ENCODE measurements around the gene HTR4. TPM values are rescaled to one million over a fixed set of nuclear protein-coding genes. Genes with fewer than 3 reads are reported as not detected.

The HTR4 gene
- total RNA-seq, 2 donors from 2014 or later: not detected

GRCh38 chr5:148499452-148499851, 154.9 kb downstream of the HTR4 start:
- intact Hi-C loops (cut with DNase I): no loop called here
- Histone ChIP-seq H3K27ac (no peak overlapping the region), H3K36me3 (replicated peaks in 1 of 2; ENCODE audit: insufficient read depth in 1 of 2, low read depth in 2 of 2) (no peaks in the 10 kb centered on the region), H3K4me1 (no peaks in the 10 kb centered on the region), H3K9me3 (no peaks in the 10 kb centered on the region), H3K27me3 (no peaks in the 10 kb centered on the region), H3K4me3 (no peak overlapping the region)
- WGBS, 2 donors: 75 to 92% methylated on average over 1 of the region's 1 CpG
- no peak for TF ChIP-seq CTCF (IDR thresholded peaks at IDR 0.05)
- no peak for TF ChIP-seq POLR2A (IDR thresholded peaks at IDR 0.05)
- DNase-seq: no peak
- no peak for ATAC-seq

- intact Hi-C loops (cut with DNase I): no loop called here
- Histone ChIP-seq H3K9me3 (no peaks in the 10 kb centered on the region), H3K4me3 (no peak overlapping the region), H3K4me1 (no peaks in the 10 kb centered on the region), H3K36me3 (replicated peaks in 1 of 2; ENCODE audit: insufficient read depth in 1 of 2, low read depth in 2 of 2) (no peaks in the 10 kb centered on the region), H3K27ac (no peak overlapping the region), H3K27me3 (no peaks in the 10 kb centered on the region)
- DNase-seq (no peak), ATAC-seq (no peak)
- TF ChIP-seq CTCF (IDR thresholded peaks at IDR 0.05) (no peak), POLR2A (IDR thresholded peaks at IDR 0.05) (no peak)
- WGBS, 2 donors: 88 to 93% methylated on average over 1 of the region's 1 CpG
Measured at GRCh38 chr5:148497757-148498156, 156.6 kb downstream of the HTR4 start.

- DNase-seq (no peak), ATAC-seq (no peak)
- Histone ChIP-seq H3K27me3 (no peaks in the 10 kb centered on the region), H3K27ac (no peak overlapping the region), H3K4me3 (no peak overlapping the region), H3K9me3 (no peaks in the 10 kb centered on the region), H3K4me1 (no peaks in the 10 kb centered on the region), H3K36me3 (replicated peaks in 1 of 2; ENCODE audit: insufficient read depth in 1 of 2, low read depth in 2 of 2) (no peaks in the 10 kb centered on the region)
- WGBS, 2 donors: 50 to 52% methylated on average over 1 of the region's 1 CpG
- intact Hi-C loops (cut with DNase I): no loop called here
- TF ChIP-seq CTCF (IDR thresholded peaks at IDR 0.05): no peak
- TF ChIP-seq POLR2A (IDR thresholded peaks at IDR 0.05): no peak
Measured at GRCh38 chr5:148492351-148492750, 162.0 kb downstream of the HTR4 start.

- ATAC-seq (no peak), DNase-seq (no peak)
- Histone ChIP-seq H3K36me3 (replicated peaks in 1 of 2; ENCODE audit: insufficient read depth in 1 of 2, low read depth in 2 of 2) (no peaks in the 10 kb centered on the region), H3K27me3 (no peaks in the 10 kb centered on the region), H3K9me3 (no peaks in the 10 kb centered on the region), H3K27ac (no peak overlapping the region), H3K4me1 (no peaks in the 10 kb centered on the region), H3K4me3 (no peak overlapping the region)
- TF ChIP-seq CTCF (IDR thresholded peaks at IDR 0.05): no peak
- no peak for TF ChIP-seq POLR2A (IDR thresholded peaks at IDR 0.05)
- WGBS, 2 donors: 74 to 78% methylated on average over 6 of the region's 6 CpGs
- intact Hi-C loops (cut with DNase I): no loop called here
Measured at GRCh38 chr5:148491793-148492184, 162.5 kb downstream of the HTR4 start.

- no peaks in the 10 kb centered on the region for H3K27me3 ChIP-seq
- no peaks in the 10 kb centered on the region for H3K36me3 ChIP-seq (replicated peaks in 1 of 2; ENCODE audit: insufficient read depth in 1 of 2, low read depth in 2 of 2)
- DNase-seq (no peak), ATAC-seq (no peak)
- WGBS, 2 donors: 50 to 71% methylated on average over 10 of the region's 10 CpGs
- TF ChIP-seq CTCF (IDR thresholded peaks at IDR 0.05): no peak
- intact Hi-C loops (cut with DNase I): no loop called here
- H3K4me3 ChIP-seq: no peak overlapping the region
- no peaks in the 10 kb centered on the region for H3K9me3 ChIP-seq
- H3K4me1 ChIP-seq: no peaks in the 10 kb centered on the region
- no peak overlapping the region for H3K27ac ChIP-seq
Measured at GRCh38 chr5:148491015-148491792, 163.1 kb downstream of the HTR4 start.

Data from body of pancreas (tissue), 4 donors.